ENCODE results near the gene EFCAB11.

EFCAB11 gene

GRCh38 chr14:89891055-89891454, 63.5 kb downstream of the EFCAB11 start:
- no peak for TF ChIP-seq EZH2 (optimal IDR thresholded peaks at IDR 0.05; ENCODE audit: low read depth, low read length)
- TF ChIP-seq EZH2phosphoT487 (IDR thresholded peaks at IDR 0.05; ENCODE audit: low read length) = no peak
- TF ChIP-seq CTCF (IDR thresholded peaks at IDR 0.05; ENCODE audit: low read length) = no peak
- Histone ChIP-seq H3K27me3 (replicated peaks; ENCODE audit: insufficient read depth, low read length) (no peaks in the 10 kb centered on the region), H3K9me2 (replicated peaks; ENCODE audit: insufficient read depth, low read length) (no peaks in the 10 kb centered on the region), H3K36me3 (replicated peaks; ENCODE audit: insufficient read depth, low read length) (no peaks in the 10 kb centered on the region), H3K79me2 (ENCODE audit: low read length) (no peaks in the 10 kb centered on the region), H4K20me1 (ENCODE audit: insufficient read depth, low read length) (no peaks in the 10 kb centered on the region), H3K4me2 (ENCODE audit: low read depth, low read length) (no peak overlapping the region), H3K4me1 (ENCODE audit: low read length) (no peaks in the 10 kb centered on the region), H3F3A (ENCODE audit: insufficient read depth, low read length) (no peaks in the 10 kb centered on the region), H3K27ac (ENCODE audit: low read length) (no peak overlapping the region), H3K9ac (ENCODE audit: low read length) (no peak overlapping the region), H2AFZ (ENCODE audit: low read length) (no peak overlapping the region), H3K9me3 (replicated peaks; ENCODE audit: insufficient read depth, low read length) (no peaks in the 10 kb centered on the region), H3K4me3 (ENCODE audit: low read length) (no peak overlapping the region)
- DNase-seq = no peak

GRCh38 chr14:89890589-89890988, 63.9 kb downstream of the EFCAB11 start:
- no peak overlapping the region for H3K4me3 ChIP-seq (ENCODE audit: low read length)

GRCh38 chr14:89889626-89890025, 64.9 kb downstream of the EFCAB11 start:
- Histone ChIP-seq H2AFZ (ENCODE audit: low read length) (no peak overlapping the region), H3F3A (ENCODE audit: insufficient read depth, low read length) (no peaks in the 10 kb centered on the region), H3K9me3 (replicated peaks; ENCODE audit: insufficient read depth, low read length) (no peaks in the 10 kb centered on the region), H3K4me3 (ENCODE audit: low read length) (no peak overlapping the region), H4K20me1 (ENCODE audit: insufficient read depth, low read length) (no peaks in the 10 kb centered on the region), H3K27ac (ENCODE audit: low read length) (no peak overlapping the region), H3K4me1 (ENCODE audit: low read length) (no peaks in the 10 kb centered on the region), H3K36me3 (replicated peaks; ENCODE audit: insufficient read depth, low read length) (no peaks in the 10 kb centered on the region), H3K4me2 (ENCODE audit: low read depth, low read length) (no peak overlapping the region), H3K9me2 (replicated peaks; ENCODE audit: insufficient read depth, low read length) (no peaks in the 10 kb centered on the region), H3K27me3 (replicated peaks; ENCODE audit: insufficient read depth, low read length) (no peaks in the 10 kb centered on the region), H3K9ac (ENCODE audit: low read length) (no peak overlapping the region), H3K79me2 (ENCODE audit: low read length) (no peaks in the 10 kb centered on the region)
- DNase-seq = no peak
- TF ChIP-seq EZH2phosphoT487 (IDR thresholded peaks at IDR 0.05; ENCODE audit: low read length) (no peak), CTCF (IDR thresholded peaks at IDR 0.05; ENCODE audit: low read length) (no peak), EZH2 (optimal IDR thresholded peaks at IDR 0.05; ENCODE audit: low read depth, low read length) (no peak)

More at GRCh38 chr14:89890589-89890988, 63.9 kb downstream of the EFCAB11 start:
- TF ChIP-seq EZH2phosphoT487 (IDR thresholded peaks at IDR 0.05; ENCODE audit: low read length) = no peak
- TF ChIP-seq EZH2 (optimal IDR thresholded peaks at IDR 0.05; ENCODE audit: low read depth, low read length) = no peak
- TF ChIP-seq CTCF (IDR thresholded peaks at IDR 0.05; ENCODE audit: low read length) = no peak
- Histone ChIP-seq H3K4me1 (ENCODE audit: low read length) (no peaks in the 10 kb centered on the region), H3K27ac (ENCODE audit: low read length) (no peak overlapping the region), H3K4me2 (ENCODE audit: low read depth, low read length) (no peak overlapping the region), H3K27me3 (replicated peaks; ENCODE audit: insufficient read depth, low read length) (no peaks in the 10 kb centered on the region), H2AFZ (ENCODE audit: low read length) (no peak overlapping the region), H3K9me3 (replicated peaks; ENCODE audit: insufficient read depth, low read length) (no peaks in the 10 kb centered on the region), H3K79me2 (ENCODE audit: low read length) (no peaks in the 10 kb centered on the region), H3K9ac (ENCODE audit: low read length) (no peak overlapping the region), H3F3A (ENCODE audit: insufficient read depth, low read length) (no peaks in the 10 kb centered on the region), H3K36me3 (replicated peaks; ENCODE audit: insufficient read depth, low read length) (no peaks in the 10 kb centered on the region), H3K9me2 (replicated peaks; ENCODE audit: insufficient read depth, low read length) (no peaks in the 10 kb centered on the region), H4K20me1 (ENCODE audit: insufficient read depth, low read length) (no peaks in the 10 kb centered on the region)
- no peak for DNase-seq

All from MM.1S (cell line).